ENCODE measurements around the gene MAP3K5. TPM values are rescaled to one million over a fixed set of nuclear protein-coding genes. Genes with fewer than 3 reads are reported as not detected.

Gene MAP3K5
- polyA plus RNA-seq, 3 donors: 9.6 to 12.0 (median 11.1) TPM

DNA sequence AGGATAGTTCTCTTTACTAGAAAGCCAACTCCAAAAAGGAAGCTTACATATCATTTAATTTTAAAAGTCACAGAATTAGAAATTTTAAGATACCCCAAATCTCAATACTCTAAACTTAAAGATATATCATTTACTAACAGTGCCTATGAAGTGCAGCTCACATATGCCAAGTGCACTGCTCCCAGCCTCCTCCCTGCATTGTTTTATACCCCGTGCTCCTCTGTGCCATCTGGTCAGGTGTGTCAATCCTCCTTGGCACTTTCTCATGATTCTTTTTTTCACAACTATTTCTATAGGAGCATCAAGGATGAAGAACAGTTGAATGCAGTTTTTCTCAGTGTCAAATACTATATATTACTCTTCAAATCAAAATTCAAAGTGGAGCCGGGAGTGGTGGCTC lies 250.9 kb downstream of the MAP3K5 start:
- Histone ChIP-seq H3K27me3 (ENCODE audit: control insufficient read depth in 2 of 2, insufficient read depth in 2 of 2, low read length in 2 of 2) (no peaks in the 10 kb centered on the region), H2AFZ (ENCODE audit: insufficient read depth, low read depth, low read length, poor library complexity, severe bottlenecking) (no peak overlapping the region), H4K20me1 (ENCODE audit: insufficient read depth, low read length) (no peaks in the 10 kb centered on the region), H3K27ac (ENCODE audit: low read depth in 1 of 2, low read length in 2 of 2) (no peak overlapping the region), H3K4me1 (ENCODE audit: control insufficient read depth in 1 of 2, insufficient read depth in 2 of 2, low read length in 2 of 2) (no peaks in the 10 kb centered on the region), H3K9ac (ENCODE audit: insufficient read depth, low read length, poor library complexity, severe bottlenecking) (no peak overlapping the region), H3K79me2 (ENCODE audit: insufficient read depth, low read length) (no peaks in the 10 kb centered on the region), H3K36me3 (replicated peaks in 1 of 2; ENCODE audit: control insufficient read depth in 1 of 2, insufficient read depth in 2 of 2, low read length in 2 of 2) (no peaks in the 10 kb centered on the region), H3K4me3 (replicated peaks in 1 of 3; ENCODE audit: low read depth in 2 of 3, low read length in 3 of 3) (no peak overlapping the region), H3K4me2 (replicated peaks; ENCODE audit: extremely low read depth, low read length, poor library complexity, severe bottlenecking) (no peak overlapping the region), H3K9me3 (replicated peaks in 1 of 2; ENCODE audit: control insufficient read depth in 1 of 2, insufficient read depth in 1 of 2, low read length in 2 of 2) (no peaks in the 10 kb centered on the region)
- no peak for DNase-seq
- Mint-ChIP-seq H3K36me3 (no peaks in the 10 kb centered on the region), H3K4me1 (peaks cover 10% of the 10 kb centered on the region), H3K4me3 (no peak overlapping the region), H3K9me3 (no peaks in the 10 kb centered on the region), H3K27ac (no peak overlapping the region), H3K27me3 (ENCODE audit: low read depth in 3 of 3) (peaks cover 3 to 7% (median 3%) of the 10 kb centered on the region in 3 donors)
- intact Hi-C loops (cut with micrococcal nuclease): no loop called here
- WGBS (ENCODE audit: insufficient coverage): no CpG with 5 or more reads among the region's 2 CpGs
- TF ChIP-seq, protein P1, sequence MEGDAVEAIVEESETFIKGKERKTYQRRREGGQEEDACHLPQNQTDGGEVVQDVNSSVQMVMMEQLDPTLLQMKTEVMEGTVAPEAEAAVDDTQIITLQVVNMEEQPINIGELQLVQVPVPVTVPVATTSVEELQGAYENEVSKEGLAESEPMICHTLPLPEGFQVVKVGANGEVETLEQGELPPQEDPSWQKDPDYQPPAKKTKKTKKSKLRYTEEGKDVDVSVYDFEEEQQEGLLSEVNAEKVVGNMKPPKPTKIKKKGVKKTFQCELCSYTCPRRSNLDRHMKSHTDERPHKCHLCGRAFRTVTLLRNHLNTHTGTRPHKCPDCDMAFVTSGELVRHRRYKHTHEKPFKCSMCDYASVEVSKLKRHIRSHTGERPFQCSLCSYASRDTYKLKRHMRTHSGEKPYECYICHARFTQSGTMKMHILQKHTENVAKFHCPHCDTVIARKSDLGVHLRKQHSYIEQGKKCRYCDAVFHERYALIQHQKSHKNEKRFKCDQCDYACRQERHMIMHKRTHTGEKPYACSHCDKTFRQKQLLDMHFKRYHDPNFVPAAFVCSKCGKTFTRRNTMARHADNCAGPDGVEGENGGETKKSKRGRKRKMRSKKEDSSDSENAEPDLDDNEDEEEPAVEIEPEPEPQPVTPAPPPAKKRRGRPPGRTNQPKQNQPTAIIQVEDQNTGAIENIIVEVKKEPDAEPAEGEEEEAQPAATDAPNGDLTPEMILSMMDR (IDR thresholded peaks at IDR 0.05): no peak

DNA sequence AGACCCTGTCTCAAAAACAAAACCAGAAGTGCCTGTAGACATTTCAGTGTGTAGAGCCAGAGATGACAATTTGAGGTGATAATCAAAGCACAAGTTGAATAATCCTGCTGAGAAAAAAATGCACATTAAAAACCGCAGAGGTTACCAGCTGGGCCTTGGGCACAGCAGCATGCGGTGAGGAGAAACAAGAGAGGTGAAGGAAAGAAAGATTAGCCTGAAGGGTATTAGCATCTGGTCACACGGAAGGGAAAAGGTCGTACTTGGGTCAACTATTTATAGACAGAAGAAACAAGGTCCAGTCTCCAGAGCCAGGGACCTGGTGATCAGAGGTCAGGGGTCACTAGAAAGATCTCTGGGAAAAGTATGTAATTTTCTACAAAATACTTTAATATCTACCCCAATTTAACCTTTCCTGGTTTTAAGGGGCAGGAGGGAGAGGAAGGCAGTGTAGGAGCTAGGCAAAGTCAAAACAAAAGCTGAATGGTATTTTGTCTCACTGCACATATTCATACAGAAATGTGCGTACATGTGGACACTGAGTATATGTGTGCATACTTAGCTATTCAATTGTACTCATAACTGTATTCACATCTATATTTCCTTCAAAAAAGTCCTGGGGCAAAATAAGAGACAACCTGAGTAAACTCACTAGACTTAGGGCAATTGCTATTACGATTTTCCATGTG lies 252.2 kb downstream of the MAP3K5 start:
- Histone ChIP-seq H3K79me2 (ENCODE audit: insufficient read depth, low read length) (no peaks in the 10 kb centered on the region), H3K27ac (ENCODE audit: low read depth in 1 of 2, low read length in 2 of 2) (no peak overlapping the region), H3K36me3 (replicated peaks in 1 of 2; ENCODE audit: control insufficient read depth in 1 of 2, insufficient read depth in 2 of 2, low read length in 2 of 2) (no peaks in the 10 kb centered on the region), H3K4me1 (ENCODE audit: control insufficient read depth in 1 of 2, insufficient read depth in 2 of 2, low read length in 2 of 2) (no peaks in the 10 kb centered on the region), H3K27me3 (ENCODE audit: control insufficient read depth in 2 of 2, insufficient read depth in 2 of 2, low read length in 2 of 2) (no peaks in the 10 kb centered on the region), H3K9ac (ENCODE audit: insufficient read depth, low read length, poor library complexity, severe bottlenecking) (no peak overlapping the region), H2AFZ (ENCODE audit: insufficient read depth, low read depth, low read length, poor library complexity, severe bottlenecking) (no peak overlapping the region), H4K20me1 (ENCODE audit: insufficient read depth, low read length) (no peaks in the 10 kb centered on the region), H3K9me3 (replicated peaks in 1 of 2; ENCODE audit: control insufficient read depth in 1 of 2, insufficient read depth in 1 of 2, low read length in 2 of 2) (no peaks in the 10 kb centered on the region), H3K4me3 (replicated peaks in 1 of 3; ENCODE audit: low read depth in 2 of 3, low read length in 3 of 3) (no peak overlapping the region), H3K4me2 (replicated peaks; ENCODE audit: extremely low read depth, low read length, poor library complexity, severe bottlenecking) (no peak overlapping the region)
- DNase-seq: no peak
- Mint-ChIP-seq H3K36me3 (no peaks in the 10 kb centered on the region), H3K4me1 (peaks cover 10% of the 10 kb centered on the region), H3K27me3 (ENCODE audit: low read depth in 3 of 3) (peaks cover 0 to 7% (median 1%) of the 10 kb centered on the region in 3 donors), H3K4me3 (no peak overlapping the region), H3K9me3 (peaks cover 0 to 4% (median 0%) of the 10 kb centered on the region in 7 donors), H3K27ac (no peak overlapping the region)
- intact Hi-C loops (cut with micrococcal nuclease): no loop called here
- TF ChIP-seq, protein P1 (IDR thresholded peaks at IDR 0.05): no peak
- 90% methylated on average over 3 of the region's 6 CpGs for WGBS (ENCODE audit: insufficient coverage)

Measured in CD14-positive monocyte (primary cell).